ENCODE results near the gene ZSWIM6.

DNA sequence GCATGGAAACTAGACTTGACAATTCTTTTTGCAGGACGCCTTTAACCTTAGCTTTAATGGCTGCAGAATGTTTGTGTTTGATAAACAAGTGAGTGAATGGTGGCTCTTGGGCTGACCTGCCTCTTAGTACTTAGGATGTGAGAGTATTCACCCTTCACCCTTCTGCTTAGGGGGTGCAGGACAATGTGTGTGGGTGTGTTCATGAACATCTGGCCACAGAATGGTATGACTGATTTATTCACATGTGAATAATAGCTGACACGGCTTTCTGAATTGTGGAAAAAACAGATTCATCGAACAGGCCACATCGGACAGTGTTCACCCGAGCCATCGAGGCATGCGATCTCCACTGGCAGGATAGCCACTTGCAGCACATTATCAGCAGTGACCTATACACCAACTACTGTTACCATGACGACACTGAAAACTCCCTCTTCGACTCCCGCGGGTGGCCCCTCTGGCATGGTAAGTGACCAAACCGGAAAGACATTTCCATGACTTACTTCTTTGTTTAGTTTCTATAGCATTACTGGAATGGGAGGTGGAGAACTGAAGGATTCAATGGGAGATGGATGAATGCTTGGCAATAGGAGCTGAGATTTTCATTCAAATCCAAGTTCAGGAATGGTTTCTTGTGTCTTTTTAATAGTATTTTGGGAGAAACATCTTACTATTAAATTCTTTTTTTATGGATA, 193.6 kb downstream of the ZSWIM6 start:
- TF ChIP-seq EZH2 (optimal IDR thresholded peaks at IDR 0.05; ENCODE audit: low read depth, low read length) = no peak
- TF ChIP-seq, protein P1, sequence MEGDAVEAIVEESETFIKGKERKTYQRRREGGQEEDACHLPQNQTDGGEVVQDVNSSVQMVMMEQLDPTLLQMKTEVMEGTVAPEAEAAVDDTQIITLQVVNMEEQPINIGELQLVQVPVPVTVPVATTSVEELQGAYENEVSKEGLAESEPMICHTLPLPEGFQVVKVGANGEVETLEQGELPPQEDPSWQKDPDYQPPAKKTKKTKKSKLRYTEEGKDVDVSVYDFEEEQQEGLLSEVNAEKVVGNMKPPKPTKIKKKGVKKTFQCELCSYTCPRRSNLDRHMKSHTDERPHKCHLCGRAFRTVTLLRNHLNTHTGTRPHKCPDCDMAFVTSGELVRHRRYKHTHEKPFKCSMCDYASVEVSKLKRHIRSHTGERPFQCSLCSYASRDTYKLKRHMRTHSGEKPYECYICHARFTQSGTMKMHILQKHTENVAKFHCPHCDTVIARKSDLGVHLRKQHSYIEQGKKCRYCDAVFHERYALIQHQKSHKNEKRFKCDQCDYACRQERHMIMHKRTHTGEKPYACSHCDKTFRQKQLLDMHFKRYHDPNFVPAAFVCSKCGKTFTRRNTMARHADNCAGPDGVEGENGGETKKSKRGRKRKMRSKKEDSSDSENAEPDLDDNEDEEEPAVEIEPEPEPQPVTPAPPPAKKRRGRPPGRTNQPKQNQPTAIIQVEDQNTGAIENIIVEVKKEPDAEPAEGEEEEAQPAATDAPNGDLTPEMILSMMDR (IDR thresholded peaks at IDR 0.05; ENCODE audit: low read length) = no peak
